Epithelial cell of prostate (primary cell): ENCODE data around the gene IMPACT.

Source experiments
- DNase-seq: peaks from one replicate; pipeline ENCODE4 v3.0.0-alpha.2; 2011; ENCODE audit warnings: low read depth, low spot score
- H3K27ac ChIP-seq: fragments of 450-650 bp; 2 replicates; pipeline ENCODE4 v1.5.1; 2017; ENCODE audit warnings: mild to moderate bottlenecking

IMPACT gene

DNA sequence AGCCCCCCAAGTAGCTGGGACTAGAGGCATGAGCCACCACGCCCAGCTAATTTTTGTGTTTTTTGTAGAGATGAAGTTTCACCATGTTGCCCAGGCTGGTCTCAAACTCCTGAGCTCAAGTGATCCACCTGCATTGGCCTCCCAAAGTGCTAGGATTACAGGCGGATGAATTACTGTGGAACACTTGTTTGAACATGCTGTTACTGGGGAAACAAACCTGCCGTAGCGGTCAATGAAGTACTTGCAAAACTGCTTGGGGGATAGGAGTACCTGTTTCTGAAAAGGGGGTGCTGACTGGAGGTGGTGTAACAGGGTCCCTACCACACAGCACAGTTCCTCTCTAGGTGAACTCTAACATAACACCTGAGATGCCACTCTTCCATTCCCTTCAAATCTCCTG lies 5.9 kb upstream of the IMPACT start:
- no peak overlapping the region for H3K27ac ChIP-seq
- DNase-seq = no peak

DNA sequence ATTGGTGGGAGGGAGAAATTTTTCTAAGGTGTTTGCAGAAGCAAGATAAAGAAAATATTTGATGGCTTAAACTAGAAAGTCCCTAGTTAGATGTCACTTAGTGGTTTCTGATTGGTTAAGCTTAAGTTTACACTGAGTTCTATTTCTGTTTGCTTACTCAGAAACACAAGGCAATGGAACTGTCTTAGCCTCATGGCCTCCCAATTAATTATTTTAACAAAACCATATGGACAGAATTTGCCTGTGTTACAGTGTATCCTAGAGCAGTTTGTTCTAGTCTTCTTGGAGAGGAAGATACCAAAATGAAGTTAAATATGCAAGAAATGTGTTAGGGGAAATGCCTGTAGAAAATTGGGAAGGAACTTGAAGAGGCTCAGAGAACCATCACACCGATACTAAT lies 4.6 kb upstream of the IMPACT start:
- no peak overlapping the region for H3K27ac ChIP-seq
- no peak for DNase-seq

DNA sequence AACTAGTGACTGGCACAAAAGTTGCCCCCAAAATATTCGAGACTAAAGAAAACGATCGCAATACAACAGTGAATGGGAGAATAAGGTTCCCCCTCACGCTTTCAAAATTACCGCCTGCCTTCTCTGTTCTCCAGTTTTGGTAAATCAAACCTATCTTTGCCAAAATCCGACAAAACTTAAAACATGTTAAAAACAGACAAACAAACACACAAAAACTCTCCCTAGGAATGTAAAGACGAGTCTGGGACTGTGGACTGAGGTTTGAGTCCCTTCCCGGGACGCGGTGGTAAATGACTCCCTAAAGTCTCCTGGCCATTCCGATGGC lies 435 bp upstream of the IMPACT start:
- peak overlapping the region; percentile 72 for H3K27ac ChIP-seq
- no peak for DNase-seq

DNA sequence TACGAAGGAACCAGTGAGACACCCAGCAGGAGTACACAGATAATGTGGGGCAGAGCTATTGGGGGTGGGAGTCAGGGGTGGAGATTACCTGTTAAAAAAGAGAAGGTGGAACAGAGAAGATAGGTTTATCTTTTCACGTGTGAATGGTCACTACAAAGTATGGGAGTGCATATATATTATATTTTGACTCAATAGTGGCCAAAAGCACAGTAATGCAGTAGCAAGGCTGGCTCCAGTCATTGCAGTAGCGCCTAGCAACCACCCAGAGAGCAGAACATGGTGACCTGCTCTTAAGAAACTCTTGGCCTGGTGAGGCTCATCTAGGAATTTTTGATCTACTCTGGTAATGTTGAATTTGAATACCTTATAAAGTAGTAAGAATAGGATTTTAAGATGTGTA lies 1.0 kb downstream of the IMPACT start:
- no peak for DNase-seq
- peak overlapping the region; percentile 72 for H3K27ac ChIP-seq

DNA sequence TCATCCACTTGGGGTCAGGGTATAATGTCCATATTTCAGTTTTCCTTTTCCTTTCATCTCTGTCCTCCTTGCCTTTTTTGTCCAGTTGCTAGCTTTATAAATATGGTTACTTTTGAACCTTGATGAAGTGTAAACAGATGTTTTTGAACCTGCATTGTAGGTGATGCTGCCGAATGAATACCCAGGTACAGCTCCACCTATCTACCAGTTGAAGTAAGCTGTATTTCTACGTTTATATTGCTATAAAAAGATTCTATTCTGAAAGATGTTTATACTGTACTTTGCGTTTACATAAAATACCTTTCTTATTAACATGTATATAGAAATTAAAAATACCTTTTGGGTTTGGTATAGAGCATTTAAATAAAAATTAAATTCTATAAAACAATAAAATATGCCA lies 2.2 kb downstream of the IMPACT start:
- no peak overlapping the region for H3K27ac ChIP-seq
- no peak for DNase-seq

DNA sequence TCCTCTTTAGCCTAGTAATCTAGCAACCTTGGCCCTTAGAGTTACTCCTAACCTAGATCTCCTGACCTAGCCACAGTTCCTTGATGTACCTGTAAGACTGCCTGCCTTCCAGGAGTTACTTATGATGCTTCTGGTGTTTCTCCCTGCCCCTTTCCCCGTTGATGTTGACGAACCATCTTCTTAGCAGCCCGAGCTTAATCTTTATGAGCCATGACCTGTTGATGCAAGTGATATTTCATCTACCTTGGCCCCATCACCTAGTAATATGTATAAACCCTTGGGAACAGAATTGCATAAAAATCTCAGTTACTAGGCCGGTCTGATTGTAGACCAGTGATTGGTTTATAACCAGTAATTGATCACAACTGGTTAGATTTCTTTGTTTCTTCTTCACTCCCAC lies 2.7 kb downstream of the IMPACT start:
- DNase-seq = no peak
- H3K27ac ChIP-seq = no peak overlapping the region

DNA sequence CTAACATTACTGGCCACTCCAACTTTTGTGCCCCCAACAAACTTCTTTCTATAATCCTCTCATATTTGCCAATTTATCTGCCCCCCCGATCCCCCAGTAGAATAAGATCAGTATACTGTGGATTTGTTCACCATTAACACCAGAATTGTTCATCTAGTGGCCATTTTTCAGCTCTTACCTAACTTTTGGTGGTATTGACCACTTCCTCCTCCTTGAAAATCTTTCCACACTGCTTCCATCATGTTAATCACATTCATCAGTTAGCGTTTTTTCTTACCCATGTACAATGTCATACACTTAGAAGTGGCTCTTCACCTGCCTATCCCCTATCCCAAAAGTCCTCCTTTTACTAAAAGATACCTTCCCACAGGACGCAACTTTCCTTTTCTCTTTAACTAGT lies 6.1 kb downstream of the IMPACT start:
- DNase-seq = no peak
- no peak overlapping the region for H3K27ac ChIP-seq

DNA sequence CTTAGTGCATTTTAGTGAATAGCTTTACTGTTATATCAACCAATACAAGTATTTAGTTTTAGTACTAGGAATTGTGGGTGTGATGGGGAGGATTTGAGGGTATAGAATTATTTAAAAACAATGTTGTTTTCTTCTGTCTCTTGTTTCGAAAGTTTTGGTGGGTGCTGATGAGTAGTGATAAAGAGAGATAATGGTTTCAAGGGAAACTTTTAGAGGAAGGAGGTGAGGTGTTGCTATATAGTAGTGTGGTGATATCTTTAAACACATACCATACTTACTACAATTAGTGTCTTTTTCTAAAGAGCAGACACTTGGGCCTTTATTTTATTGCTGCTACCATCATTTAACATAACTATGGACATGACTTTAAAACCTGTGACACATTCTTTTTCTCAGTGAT lies 10.5 kb downstream of the IMPACT start:
- no peak overlapping the region for H3K27ac ChIP-seq
- no peak for DNase-seq

DNA sequence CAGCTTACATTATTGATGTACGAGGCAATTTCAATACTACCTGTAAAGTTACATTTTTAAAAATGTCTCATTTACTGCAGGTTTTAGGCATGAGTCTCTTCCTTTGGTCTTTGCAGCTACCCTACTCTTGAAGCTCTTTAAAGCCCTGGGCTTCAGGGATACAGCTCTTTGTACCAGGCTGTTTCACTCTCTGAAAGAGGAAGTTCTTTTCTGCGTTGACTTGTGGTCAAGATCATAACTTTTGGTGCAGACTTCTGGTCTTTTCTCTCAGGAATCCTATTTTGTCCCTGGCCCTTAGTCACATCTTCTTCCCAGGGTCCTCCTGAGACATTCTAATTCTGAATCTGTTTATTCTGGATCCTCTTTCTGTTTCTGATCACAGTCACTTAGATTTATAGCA lies 17.4 kb downstream of the IMPACT start:
- DNase-seq = no peak
- no peak overlapping the region for H3K27ac ChIP-seq

DNA sequence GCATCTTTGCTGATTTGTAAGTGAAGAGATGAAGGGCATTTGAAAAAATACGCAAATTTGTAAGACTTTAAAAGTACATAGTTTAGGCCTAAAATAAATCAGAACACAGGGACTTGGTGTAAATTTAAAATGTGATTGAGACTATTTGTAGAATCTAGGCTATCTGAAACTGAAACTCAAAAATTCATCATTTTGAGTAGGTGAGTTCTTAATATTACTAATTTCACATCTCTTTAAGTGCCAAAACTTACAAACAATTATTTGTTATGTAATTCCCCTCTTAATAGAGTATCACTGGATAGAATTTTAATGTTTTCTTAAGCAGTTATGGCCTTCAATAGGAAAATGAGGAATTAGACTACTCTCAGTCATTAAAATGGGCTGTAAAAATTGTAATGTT lies 20.0 kb downstream of the IMPACT start:
- DNase-seq = no peak
- no peak overlapping the region for H3K27ac ChIP-seq

DNA sequence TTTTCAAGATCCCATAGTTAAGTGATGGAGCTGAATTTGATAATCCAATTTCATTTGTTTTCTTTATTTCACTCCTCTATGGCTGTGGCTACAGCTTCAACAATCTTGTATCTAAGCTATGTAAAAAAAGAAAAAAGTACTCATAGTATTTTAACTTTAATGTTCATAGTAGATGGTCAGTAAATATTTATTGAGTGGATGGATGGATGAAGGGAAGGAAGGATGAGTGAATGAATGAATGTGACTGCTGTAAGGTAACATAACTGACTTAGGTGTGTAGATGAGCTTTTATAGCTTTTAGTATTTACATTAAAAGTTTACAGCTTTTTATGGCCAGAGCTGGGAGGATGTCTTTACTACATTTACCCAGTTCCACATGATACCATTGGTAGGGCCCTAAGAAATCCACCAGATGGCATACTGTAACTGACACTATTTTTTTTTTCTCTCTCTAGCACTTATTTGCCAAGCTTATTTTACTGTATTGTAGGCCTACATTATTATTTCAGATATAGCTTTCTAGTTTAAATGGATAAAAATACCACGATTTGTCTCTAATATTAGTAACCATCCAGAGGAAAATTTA lies 20.6 kb downstream of the IMPACT start:
- DNase-seq = no peak
- no peak overlapping the region for H3K27ac ChIP-seq

DNA sequence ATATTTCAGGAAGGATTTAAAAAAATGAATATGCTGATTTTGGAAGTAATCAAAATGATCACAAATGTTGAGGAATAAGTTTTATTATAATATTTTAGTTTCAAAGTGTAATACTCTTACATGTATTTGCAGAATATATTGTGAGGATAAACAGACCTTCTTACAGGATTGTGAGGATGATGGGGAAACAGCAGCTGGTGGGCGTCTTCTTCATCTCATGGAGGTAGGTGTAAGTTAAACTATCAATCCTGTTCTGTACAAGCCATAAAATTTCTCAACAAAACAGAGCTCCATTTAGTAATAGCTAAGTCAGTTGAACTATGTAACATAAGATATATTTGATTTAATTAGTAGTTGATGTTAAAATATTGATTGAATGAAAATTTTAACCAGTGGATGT lies 21.5 kb downstream of the IMPACT start:
- no peak for DNase-seq
- no peak overlapping the region for H3K27ac ChIP-seq

DNA sequence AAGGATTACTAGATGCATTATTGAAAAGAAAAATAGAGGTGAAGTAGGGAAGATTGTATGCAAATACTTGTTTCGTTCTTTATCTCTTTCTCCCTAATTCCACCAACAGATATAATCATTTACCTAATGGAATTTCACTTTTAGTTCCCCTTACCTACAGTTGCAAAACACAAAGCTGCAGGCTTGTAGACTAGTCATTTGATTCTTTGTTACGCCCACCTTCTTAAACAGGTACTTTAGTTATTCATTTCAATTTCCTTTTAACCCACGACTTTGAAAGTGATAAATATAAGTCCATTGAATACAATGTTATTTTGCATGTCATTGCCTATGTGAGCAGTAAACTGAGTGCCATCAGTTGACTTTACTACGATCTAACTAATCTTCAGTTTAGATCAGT lies 30.1 kb downstream of the IMPACT start:
- DNase-seq = no peak
- H3K27ac ChIP-seq = no peak overlapping the region

DNA sequence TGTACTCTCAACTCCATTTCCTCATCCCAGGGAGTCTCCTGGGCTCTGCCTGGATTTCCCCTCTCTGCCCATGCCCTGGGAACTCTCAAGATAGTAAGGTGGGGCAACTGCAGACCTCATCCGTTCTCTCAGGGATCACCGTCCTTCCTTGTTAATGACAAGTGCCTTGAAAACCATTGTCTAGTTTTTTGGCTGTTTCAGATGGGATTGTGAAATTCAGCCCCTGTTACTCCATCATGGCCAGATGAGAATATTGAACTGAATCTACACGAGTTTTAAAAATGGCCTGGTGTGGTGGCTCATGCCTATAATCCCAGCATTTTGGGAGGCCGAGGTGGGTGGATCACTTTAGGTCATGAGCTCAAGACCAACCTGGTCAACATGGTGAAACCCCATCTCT lies 33.3 kb downstream of the IMPACT start:
- no peak for DNase-seq
- H3K27ac ChIP-seq = no peak overlapping the region

DNA sequence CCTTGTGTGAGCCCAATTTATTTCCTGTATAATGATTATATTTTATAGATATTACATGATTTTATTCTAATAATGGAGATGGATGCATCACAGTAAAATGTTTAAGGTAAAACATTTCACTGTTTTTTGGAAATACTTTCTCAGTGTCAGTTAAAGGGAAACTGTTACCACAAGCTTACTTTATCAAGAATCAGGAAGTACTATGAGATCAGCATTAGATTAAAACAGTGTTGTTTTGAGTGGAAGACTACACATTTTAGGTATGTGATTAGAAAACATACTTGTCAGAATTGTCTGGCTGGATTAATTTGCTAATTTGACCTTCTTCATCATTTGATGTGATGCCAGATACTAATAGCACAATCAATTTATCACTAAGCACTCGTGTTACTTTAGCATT lies 33.9 kb downstream of the IMPACT start, which contains the start of gene HRH4:
HRH4 (plus strand) TSS at position 250 of the 400 bp plus-strand sequence; CDS start at position 342, 92 bp downstream.
- H3K27ac ChIP-seq = no peak within 1 kb of the TSS
- DNase-seq = no peak

DNA sequence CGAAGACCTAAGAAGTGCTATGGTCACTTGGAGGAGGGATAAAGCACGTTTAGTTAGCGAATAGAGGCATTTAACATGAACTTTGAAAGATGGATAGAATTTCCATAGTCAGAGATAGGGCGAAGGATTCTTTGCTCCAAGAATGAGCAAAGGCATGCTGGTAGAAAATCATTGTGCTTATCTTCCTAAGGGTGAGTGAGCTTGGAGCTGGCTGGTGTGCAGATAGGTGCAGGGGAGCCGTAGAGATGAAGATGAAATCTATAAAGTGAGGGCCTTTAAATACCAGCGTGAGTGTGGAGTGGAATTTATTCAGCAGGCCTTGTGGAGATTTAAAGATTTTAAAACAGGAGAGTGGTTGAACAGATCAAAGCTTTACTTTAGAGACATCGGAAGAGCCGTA lies 35.5 kb downstream of the IMPACT start:
- no peak for DNase-seq
- H3K27ac ChIP-seq = no peak overlapping the region

DNA sequence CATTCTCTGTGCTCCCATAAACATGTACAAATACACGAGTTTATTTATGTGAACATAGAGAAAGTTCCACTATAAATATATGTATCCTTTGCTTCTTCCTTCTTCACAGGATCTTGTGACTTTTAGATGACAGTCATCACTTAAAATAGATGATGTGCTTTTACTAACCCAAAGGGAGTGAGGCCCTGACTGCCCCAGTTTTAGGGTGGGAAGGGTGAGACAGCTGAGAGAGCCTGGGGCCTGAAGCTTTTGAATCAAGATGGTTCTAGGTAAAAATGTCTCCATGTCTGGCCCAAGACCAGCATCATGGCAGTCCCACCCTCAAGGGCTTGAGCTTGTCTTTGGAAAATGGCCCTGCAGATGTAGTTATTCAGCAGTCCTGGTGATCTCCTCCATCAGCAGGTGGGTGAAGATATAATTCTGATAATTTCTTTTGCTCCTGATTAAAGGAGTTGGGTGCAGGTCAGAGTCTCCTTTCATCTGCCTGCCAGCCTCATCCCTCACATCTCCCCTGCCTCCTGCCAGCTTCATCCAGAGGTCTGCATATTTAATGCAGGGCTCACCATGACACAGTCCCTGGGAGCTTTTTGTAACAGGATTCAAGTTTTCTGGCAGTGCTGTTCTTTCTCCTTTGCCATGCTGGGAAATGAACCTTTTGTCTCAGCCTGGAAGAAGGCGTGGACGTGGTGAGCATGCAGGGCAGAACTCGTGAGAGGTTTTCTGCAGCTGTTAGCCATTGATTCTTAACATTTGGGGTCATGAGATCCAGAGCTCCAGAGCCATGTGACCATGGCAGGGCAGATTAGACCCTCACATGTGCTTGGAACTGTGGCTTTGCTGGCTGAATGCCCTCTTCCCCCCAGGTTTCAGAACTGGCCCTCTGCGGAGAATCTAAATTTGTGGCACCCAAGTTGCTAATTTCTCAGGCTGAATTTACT lies 36.6 kb downstream of the IMPACT start:
- DNase-seq = no peak
- no peak overlapping the region for H3K27ac ChIP-seq

DNA sequence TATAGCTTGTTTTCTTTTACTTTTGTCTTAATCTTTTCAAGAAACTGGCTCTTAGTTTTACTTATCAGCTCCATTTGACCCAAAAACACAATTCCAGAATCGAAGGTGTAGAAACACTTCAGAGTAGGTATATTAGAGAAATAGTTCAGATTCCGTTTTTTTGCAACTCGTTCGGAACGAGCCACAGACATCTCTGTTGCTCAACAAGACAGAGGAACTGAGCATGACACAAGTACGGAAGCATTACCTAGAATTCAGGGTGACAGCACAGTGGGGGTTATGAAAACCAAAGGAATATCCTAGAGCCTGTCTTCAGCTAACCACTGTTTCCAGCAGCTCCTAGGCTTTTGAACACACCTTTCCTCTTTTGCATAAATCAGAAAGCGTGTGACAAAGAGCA lies 39.0 kb downstream of the IMPACT start:
- no peak overlapping the region for H3K27ac ChIP-seq
- no peak for DNase-seq

DNA sequence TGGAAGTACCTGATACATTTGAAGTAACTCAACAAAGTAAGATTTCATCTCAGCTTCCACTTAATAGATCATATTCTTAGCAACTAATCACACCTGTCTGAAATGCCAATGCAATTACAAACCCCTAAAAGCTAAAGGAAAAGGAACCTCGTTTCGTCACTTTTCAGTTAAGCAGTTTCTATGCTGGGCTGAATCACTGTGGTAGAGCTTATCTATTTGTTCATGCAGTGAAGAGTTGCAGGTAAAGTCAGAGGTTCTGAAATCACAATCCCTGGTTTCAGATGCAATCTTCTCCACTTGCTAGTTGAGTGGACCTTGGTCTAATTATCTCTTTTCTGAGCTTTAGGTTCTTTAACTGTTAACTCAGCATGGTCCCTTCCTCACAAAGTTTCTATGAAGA lies 40.3 kb downstream of the IMPACT start:
- no peak for DNase-seq
- H3K27ac ChIP-seq = no peak overlapping the region

DNA sequence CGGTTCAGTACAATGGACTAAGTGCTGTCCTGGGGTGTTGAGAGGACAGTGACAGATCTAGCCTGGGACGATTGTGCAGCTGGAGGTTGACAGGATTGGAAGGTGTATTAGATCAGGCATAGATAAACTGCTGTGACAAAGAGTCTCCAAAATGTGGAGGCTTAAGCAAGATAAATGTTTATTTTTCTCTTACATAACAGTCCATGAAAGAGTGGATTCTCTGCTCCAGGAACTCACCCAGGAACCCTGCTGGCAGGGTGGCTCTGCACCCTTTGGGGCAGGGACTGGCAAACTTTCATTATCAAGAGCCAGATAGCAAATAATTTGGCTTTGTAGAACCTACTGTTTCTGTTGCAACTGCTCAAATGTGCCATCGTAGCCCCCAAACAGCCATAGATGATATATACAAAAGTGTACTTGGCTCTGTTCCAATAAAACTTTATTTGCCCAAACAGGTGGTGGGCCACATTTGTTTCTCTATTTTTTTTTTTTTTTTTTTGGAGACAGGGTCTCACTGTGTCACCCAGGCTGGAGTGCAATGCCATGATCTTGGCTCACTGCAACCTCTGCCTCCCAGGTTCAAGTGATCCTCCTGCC lies 43.6 kb downstream of the IMPACT start:
- DNase-seq = no peak
- H3K27ac ChIP-seq = no peak overlapping the region

DNA sequence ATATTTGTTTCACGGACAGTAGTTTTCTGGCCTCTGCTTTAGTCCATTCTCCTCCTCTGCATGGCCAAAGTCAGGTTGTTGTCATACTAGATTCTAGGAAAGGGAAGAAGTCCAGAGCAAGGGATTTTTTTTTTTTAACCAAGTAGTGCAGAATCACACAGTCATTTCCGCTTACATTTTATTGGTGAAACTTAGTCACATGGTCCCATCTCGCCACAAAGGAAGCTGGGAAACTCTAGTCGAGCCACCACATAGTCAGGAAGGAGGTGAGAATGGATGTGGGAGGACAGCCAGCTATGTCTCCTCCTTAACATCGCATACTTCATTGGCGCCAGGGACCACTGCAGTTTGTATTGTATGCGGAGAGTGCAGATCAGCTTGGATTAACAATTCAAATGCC lies 44.3 kb downstream of the IMPACT start:
- no peak overlapping the region for H3K27ac ChIP-seq
- DNase-seq = no peak

DNA sequence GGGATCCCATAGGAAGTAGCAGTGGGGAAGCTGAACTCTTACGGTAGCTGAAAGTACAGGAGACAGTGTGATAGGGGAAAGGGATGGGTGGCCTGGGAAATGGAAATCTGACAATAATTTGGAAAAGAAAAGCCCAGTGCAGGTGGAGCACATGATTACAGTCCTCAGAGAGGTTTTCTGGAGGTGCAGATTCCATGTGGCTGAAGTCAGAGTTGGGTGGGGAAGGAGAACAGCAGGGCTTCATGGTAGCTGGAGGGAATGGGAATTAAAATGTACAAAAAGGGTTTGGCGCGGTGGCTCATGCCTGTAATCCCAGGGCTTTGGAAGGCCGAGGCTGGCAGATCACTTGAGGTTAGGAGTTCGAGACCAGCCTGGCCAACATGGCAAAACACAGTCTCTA lies 46.1 kb downstream of the IMPACT start:
- DNase-seq = no peak
- H3K27ac ChIP-seq = no peak overlapping the region
